HepG2 (cell line): ENCODE results near the gene BRD8. TPM values are rescaled to one million over a fixed set of nuclear protein-coding genes. Genes with fewer than 3 reads are reported as not detected.

ENCODE experiments used
- ARID2 ChIP-seq: sonication (generic); formaldehyde crosslinking; IDR thresholded peaks from 2 replicates; pipeline ENCODE4 v1.8.1; 2022; ENCODE audit warnings: mild to moderate bottlenecking, missing genetic modification reagents, borderline replicate concordance
- FLYWCH1 ChIP-seq: sonication (generic); formaldehyde crosslinking; IDR thresholded peaks from 2 replicates; pipeline ENCODE4 v1.8.1; 2023; ENCODE audit warnings: mild to moderate bottlenecking, missing genetic modification reagents
- NFKB2 ChIP-seq: sonication (generic); formaldehyde crosslinking; IDR thresholded peaks from 2 replicates; pipeline ENCODE4 v1.4.0; 2020; ENCODE audit warnings: missing genetic modification reagents, borderline replicate concordance
- PHF21A ChIP-seq: sonication (generic); formaldehyde crosslinking; IDR thresholded peaks from 2 replicates; pipeline ENCODE4 v1.5.0; 2020; ENCODE audit warnings: mild to moderate bottlenecking, missing genetic modification reagents
- SIN3B ChIP-seq: fragments of 150-350 bp; IDR thresholded peaks from 2 replicates; pipeline ENCODE4 v1.6.1; 2014; ENCODE audit warnings: low read length
- SP1 ChIP-seq, 2 experiments: fragments of 450-650 bp in 1 of 2; sonication (generic) in 1 of 2; formaldehyde crosslinking in 1 of 2; IDR thresholded peaks; 2 replicates each; pipeline versions ENCODE4 v1.4.0 to v1.6.1; 2016 to 2020; ENCODE audit warnings: missing genetic modification reagents in 1 of 2
- TBP ChIP-seq: sonication (generic); formaldehyde crosslinking; IDR thresholded peaks from 2 replicates; pipeline ENCODE4 v1.5.0; 2020; ENCODE audit warnings: missing genetic modification reagents
- TMF1 ChIP-seq: sonication (generic); formaldehyde crosslinking; IDR thresholded peaks from 2 replicates; pipeline ENCODE4 v1.8.1; 2022; ENCODE audit warnings: low read depth, missing genetic modification reagents
- ZNF17 ChIP-seq: sonication (generic); formaldehyde crosslinking; IDR thresholded peaks from 2 replicates; pipeline ENCODE4 v1.5.0; 2020; ENCODE audit warnings: mild to moderate bottlenecking, missing genetic modification reagents
- ZNF337 ChIP-seq: sonication (generic); formaldehyde crosslinking; IDR thresholded peaks from 2 replicates; pipeline ENCODE4 v1.5.1; 2020; ENCODE audit warnings: missing genetic modification reagents, low read depth, mild to moderate bottlenecking, borderline replicate concordance
- ZNF672 ChIP-seq: sonication (generic); formaldehyde crosslinking; IDR thresholded peaks from 2 replicates; pipeline ENCODE4 v1.8.1; 2022; ENCODE audit warnings: missing genetic modification reagents
- ZNF678 ChIP-seq: sonication (generic); formaldehyde crosslinking; IDR thresholded peaks from 2 replicates; pipeline ENCODE4 v1.4.0; 2020; ENCODE audit warnings: mild to moderate bottlenecking, missing genetic modification reagents
- ZNF788 ChIP-seq: sonication (generic); formaldehyde crosslinking; IDR thresholded peaks from 2 replicates; pipeline ENCODE4 v1.5.0; 2020; ENCODE audit warnings: mild to moderate bottlenecking, missing genetic modification reagents, borderline replicate concordance
- polyA plus RNA-seq, 8 experiments: library from polyadenylated mRNA; depleted of rRNA in 3 of 8; stranded (reverse) in 7 of 8; unstranded in 1 of 8; fragments of >200 nt; fragmentation: Illumina TruSeq in 4 of 8; extraction: Trizol in 4 of 8; gene quantifications; 2 replicates each; pipeline versions ENCODE4 v1.2.1 to v1.2.3, GENCODE V29; 2011 to 2016; ENCODE audit warnings: low read depth in 4 of 8, missing spikeins in 1 of 8, mixed read lengths in 1 of 8; ENCODE audit not compliant: insufficient read depth in 1 of 8
- total RNA-seq, 5 experiments: library from RNA; depleted of rRNA; stranded (reverse); fragments of >200 nt; fragmentation: Illumina TruSeq; extraction: Trizol; gene quantifications; 2 replicates each; pipeline ENCODE4 v1.2.3, GENCODE V29; 2016; ENCODE audit warnings: low read depth in 1 of 5
- TF ChIP-seq, protein P1 (sequence below): sonication (generic); formaldehyde crosslinking; IDR thresholded peaks from 2 replicates; pipeline ENCODE4 v1.5.0; 2020; ENCODE audit warnings: missing genetic modification reagents
- TF ChIP-seq, protein P2 (sequence below): sonication (generic); formaldehyde crosslinking; IDR thresholded peaks from 2 replicates; pipeline ENCODE4 v1.5.0; 2020; ENCODE audit warnings: missing genetic modification reagents, mild to moderate bottlenecking, borderline replicate concordance
- TF ChIP-seq, protein P3 (sequence below): sonication (generic); formaldehyde crosslinking; IDR thresholded peaks from 2 replicates; pipeline ENCODE4 v1.4.0; 2020; ENCODE audit warnings: missing genetic modification reagents
- TF ChIP-seq, protein P4 (sequence below): sonication (generic); formaldehyde crosslinking; IDR thresholded peaks from 2 replicates; pipeline ENCODE4 v1.5.0; 2020; ENCODE audit warnings: mild to moderate bottlenecking, missing genetic modification reagents
- TF ChIP-seq, protein P5 (sequence below): sonication (generic); formaldehyde crosslinking; IDR thresholded peaks from 2 replicates; pipeline ENCODE4 v1.8.0; 2022; ENCODE audit warnings: mild to moderate bottlenecking, missing genetic modification reagents, borderline replicate concordance
- TF ChIP-seq, protein P6 (sequence below): sonication (generic); formaldehyde crosslinking; IDR thresholded peaks from 2 replicates; pipeline ENCODE4 v1.9.0; 2021; ENCODE audit warnings: missing genetic modification reagents, mild to moderate bottlenecking, borderline replicate concordance

Gene BRD8
- total and polyA plus RNA-seq, 2 of the 13 experiments (the other 11 are each of a cell fraction or from before 2014, with no cell fraction given): 62.5 to 71.1 TPM

DNA sequence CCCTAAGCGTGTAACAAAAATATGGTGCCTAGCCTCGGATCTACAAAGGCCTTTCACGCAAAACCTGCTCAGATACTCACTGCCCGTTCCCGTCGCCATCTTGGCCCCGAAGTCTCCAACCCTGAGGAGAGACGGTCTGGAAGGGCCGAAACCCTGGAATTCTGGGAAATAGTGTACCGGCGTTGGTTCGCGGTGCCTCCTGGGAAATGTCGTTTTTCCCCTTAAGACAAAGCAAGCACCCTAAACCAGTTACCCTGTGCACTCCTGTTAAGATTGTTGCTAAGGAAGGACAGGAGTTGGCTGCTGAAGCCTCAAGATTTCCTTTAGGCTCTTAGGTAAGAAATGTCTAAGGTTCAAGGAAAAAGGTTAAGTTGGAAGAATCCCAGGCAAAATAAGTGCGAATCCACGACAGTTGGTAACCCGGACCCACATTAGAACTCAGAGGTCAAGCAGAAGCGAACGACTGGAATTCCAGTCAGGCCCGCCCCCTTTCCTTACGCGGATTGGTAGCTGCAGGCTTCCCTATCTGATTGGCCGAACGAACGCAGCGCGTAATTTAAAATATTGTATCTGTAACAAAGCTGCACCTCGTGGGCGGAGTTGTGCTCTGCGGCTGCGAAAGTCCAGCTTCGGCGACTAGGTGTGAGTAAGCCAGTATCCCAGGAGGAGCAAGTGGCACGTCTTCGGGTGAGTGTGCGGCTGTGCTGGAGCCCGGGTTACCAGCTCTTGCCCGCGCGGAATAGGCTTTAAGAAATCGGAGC is at the start of gene BRD8, which contains the start of gene KIF20A (continued):
- TF ChIP-seq NFKB2 (CRISPR knock-in tag) (no peak), FLYWCH1 (peak; percentile 83; the same call in 1 of the 2 replicates), ZNF672 (CRISPR knock-in tag) (no peak), ZNF678 (CRISPR knock-in tag) (peak; percentile 2; the same call in 1 of the 2 replicates), ZNF337 (CRISPR knock-in tag) (no peak), SP1 (IDR thresholded peaks at IDR 0.05) (no peak), SP1 (CRISPR knock-in tag; IDR thresholded peaks at IDR 0.05) (peak; percentile 82), ARID2 (CRISPR knock-in tag) (no peak), TBP (CRISPR knock-in tag) (no peak), TMF1 (no peak), SIN3B (peak; percentile 99), ZNF788 (peak; percentile 60; the same call in 1 of the 2 replicates), ZNF17 (CRISPR knock-in tag) (no peak), PHF21A (CRISPR knock-in tag) (peak; percentile 78; the same call in 1 of the 2 replicates)
- TF ChIP-seq, protein P1, sequence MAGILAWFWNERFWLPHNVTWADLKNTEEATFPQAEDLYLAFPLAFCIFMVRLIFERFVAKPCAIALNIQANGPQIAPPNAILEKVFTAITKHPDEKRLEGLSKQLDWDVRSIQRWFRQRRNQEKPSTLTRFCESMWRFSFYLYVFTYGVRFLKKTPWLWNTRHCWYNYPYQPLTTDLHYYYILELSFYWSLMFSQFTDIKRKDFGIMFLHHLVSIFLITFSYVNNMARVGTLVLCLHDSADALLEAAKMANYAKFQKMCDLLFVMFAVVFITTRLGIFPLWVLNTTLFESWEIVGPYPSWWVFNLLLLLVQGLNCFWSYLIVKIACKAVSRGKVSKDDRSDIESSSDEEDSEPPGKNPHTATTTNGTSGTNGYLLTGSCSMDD (CRISPR knock-in tag): no peak
- TF ChIP-seq, protein P2, sequence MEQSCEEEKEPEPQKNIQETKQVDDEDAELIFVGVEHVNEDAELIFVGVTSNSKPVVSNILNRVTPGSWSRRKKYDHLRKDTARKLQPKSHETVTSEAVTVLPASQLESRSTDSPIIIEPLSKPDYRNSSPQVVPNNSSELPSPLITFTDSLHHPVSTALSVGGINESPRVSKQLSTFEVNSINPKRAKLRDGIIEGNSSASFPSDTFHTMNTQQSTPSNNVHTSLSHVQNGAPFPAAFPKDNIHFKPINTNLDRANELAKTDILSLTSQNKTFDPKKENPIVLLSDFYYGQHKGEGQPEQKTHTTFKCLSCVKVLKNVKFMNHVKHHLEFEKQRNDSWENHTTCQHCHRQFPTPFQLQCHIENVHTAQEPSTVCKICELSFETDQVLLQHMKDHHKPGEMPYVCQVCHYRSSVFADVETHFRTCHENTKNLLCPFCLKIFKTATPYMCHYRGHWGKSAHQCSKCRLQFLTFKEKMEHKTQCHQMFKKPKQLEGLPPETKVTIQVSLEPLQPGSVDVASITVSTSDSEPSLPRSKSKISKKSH (CRISPR knock-in tag): 0 out of 2 replicates have a peak, but pooled peaks have one; percentile 28
- TF ChIP-seq, protein P3, sequence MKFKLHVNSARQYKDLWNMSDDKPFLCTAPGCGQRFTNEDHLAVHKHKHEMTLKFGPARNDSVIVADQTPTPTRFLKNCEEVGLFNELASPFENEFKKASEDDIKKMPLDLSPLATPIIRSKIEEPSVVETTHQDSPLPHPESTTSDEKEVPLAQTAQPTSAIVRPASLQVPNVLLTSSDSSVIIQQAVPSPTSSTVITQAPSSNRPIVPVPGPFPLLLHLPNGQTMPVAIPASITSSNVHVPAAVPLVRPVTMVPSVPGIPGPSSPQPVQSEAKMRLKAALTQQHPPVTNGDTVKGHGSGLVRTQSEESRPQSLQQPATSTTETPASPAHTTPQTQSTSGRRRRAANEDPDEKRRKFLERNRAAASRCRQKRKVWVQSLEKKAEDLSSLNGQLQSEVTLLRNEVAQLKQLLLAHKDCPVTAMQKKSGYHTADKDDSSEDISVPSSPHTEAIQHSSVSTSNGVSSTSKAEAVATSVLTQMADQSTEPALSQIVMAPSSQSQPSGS: peak; percentile 17; the same call in 1 of the 2 replicates
- TF ChIP-seq, protein P4, sequence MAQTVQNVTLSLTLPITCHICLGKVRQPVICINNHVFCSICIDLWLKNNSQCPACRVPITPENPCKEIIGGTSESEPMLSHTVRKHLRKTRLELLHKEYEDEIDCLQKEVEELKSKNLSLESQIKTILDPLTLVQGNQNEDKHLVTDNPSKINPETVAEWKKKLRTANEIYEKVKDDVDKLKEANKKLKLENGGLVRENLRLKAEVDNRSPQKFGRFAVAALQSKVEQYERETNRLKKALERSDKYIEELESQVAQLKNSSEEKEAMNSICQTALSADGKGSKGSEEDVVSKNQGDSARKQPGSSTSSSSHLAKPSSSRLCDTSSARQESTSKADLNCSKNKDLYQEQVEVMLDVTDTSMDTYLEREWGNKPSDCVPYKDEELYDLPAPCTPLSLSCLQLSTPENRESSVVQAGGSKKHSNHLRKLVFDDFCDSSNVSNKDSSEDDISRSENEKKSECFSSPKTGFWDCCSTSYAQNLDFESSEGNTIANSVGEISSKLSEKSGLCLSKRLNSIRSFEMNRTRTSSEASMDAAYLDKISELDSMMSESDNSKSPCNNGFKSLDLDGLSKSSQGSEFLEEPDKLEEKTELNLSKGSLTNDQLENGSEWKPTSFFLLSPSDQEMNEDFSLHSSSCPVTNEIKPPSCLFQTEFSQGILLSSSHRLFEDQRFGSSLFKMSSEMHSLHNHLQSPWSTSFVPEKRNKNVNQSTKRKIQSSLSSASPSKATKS (CRISPR knock-in tag): 0 out of 2 replicates have a peak, but pooled peaks have one; percentile 72
- TF ChIP-seq, protein P5, sequence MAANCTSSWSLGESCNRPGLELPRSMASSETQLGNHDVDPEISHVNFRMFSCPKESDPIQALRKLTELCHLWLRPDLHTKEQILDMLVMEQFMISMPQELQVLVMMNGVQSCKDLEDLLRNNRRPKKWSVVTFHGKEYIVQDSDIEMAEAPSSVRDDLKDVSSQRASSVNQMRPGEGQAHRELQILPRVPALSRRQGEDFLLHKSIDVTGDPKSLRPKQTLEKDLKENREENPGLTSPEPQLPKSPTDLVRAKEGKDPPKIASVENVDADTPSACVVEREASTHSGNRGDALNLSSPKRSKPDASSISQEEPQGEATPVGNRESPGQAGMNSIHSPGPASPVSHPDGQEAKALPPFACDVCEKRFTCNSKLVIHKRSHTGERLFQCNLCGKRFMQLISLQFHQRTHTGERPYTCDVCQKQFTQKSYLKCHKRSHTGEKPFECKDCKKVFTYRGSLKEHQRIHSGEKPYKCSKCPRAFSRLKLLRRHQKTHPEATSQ (CRISPR knock-in tag): no peak
- TF ChIP-seq, protein P6, sequence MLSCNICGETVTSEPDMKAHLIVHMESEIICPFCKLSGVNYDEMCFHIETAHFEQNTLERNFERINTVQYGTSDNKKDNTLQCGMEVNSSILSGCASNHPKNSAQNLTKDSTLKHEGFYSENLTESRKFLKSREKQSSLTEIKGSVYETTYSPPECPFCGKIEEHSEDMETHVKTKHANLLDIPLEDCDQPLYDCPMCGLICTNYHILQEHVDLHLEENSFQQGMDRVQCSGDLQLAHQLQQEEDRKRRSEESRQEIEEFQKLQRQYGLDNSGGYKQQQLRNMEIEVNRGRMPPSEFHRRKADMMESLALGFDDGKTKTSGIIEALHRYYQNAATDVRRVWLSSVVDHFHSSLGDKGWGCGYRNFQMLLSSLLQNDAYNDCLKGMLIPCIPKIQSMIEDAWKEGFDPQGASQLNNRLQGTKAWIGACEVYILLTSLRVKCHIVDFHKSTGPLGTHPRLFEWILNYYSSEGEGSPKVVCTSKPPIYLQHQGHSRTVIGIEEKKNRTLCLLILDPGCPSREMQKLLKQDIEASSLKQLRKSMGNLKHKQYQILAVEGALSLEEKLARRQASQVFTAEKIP (CRISPR knock-in tag): no peak
